Esophagus squamous epithelium (tissue), 5 donors: ENCODE measurements around the gene GNB3. TPM values are rescaled to one million over a fixed set of nuclear protein-coding genes. Genes with fewer than 3 reads are reported as not detected.

Experiments used
- DNase-seq: peaks from one replicate; lab custom pipeline; 2025; lab: John Stamatoyannopoulos, UW
- H3K27ac ChIP-seq, 4 donors: fragments of 200-600 bp; sonication (generic); one replicate each; pipeline ENCODE4 v1.5.1; 2016 to 2019; ENCODE audit warnings: mild to moderate bottlenecking in 1 of 4
- H3K27me3 ChIP-seq, 4 donors: fragments of 200-600 bp; sonication (generic); 1 replicate in 3 of 4; 2 replicates in 1 of 4; pipeline versions ENCODE4 v1.5.1 to v1.6.0; 2017 to 2021; ENCODE audit warnings: antibody characterized with exemption in 1 of 4
- H3K36me3 ChIP-seq, 3 donors: fragments of 200-600 bp; sonication (generic); one replicate each; pipeline ENCODE4 v1.5.1; 2016 to 2019
- H3K4me1 ChIP-seq, 3 donors: fragments of 200-600 bp; sonication (generic); one replicate each; pipeline ENCODE4 v1.5.1; 2017 to 2019
- H3K4me3 ChIP-seq, 4 donors: fragments of 200-600 bp; sonication (generic); 1 replicate in 3 of 4; 2 replicates in 1 of 4; pipeline ENCODE4 v1.5.1; 2016 to 2019; ENCODE audit warnings: mild to moderate bottlenecking in 2 of 4, moderate library complexity in 1 of 4
- H3K9me3 ChIP-seq, 3 donors: fragments of 200-600 bp; sonication (generic); one replicate each; pipeline ENCODE4 v1.5.1; 2016 to 2019
- POLR2A ChIP-seq, 4 donors: fragments of 450-650 bp; IDR thresholded peaks; one replicate each; pipeline ENCODE4 v1.6.1; 2017; ENCODE audit warnings: antibody characterized with exemption in 4 of 4, mild to moderate bottlenecking in 4 of 4, moderate library complexity in 3 of 4
- WGBS, 2 donors: methylation state at CpG; one replicate each; pipeline ENCODE4 v1.1.5; 2018; 5-methylcytosine and 5-hydroxymethylcytosine counted together
- intact Hi-C: fragments of 100-400 bp; cut with DNase I; formaldehyde crosslinking; loops from one replicate; pipeline ENCODE4 v1.15.0; 2022
- total RNA-seq, 4 donors: library from RNA; depleted of rRNA; stranded (reverse); fragments of >200 nt; gene quantifications; one replicate each; pipeline ENCODE4 v1.1.0, GENCODE V29; 2016
- TF ChIP-seq, protein P1 (sequence below), 6 experiments: fragments of 450-650 bp in 4 of 6; fragments of 200-600 bp in 2 of 6; sonication (generic) in 2 of 6; IDR thresholded peaks; one replicate each; pipeline ENCODE4 v1.5.1; 2016 to 2019; ENCODE audit warnings: antibody characterized with exemption in 6 of 6, mild to moderate bottlenecking in 4 of 6, moderate library complexity in 4 of 6
- donor health status: DM: yes; HTN: yes; CAD: no.

The GNB3 gene
- total RNA-seq, 4 donors from 2014 or later = 0.76 TPM; not detected in 3

- no peak for TF ChIP-seq POLR2A (IDR thresholded peaks at IDR 0.05)
- TF ChIP-seq, protein P1, sequence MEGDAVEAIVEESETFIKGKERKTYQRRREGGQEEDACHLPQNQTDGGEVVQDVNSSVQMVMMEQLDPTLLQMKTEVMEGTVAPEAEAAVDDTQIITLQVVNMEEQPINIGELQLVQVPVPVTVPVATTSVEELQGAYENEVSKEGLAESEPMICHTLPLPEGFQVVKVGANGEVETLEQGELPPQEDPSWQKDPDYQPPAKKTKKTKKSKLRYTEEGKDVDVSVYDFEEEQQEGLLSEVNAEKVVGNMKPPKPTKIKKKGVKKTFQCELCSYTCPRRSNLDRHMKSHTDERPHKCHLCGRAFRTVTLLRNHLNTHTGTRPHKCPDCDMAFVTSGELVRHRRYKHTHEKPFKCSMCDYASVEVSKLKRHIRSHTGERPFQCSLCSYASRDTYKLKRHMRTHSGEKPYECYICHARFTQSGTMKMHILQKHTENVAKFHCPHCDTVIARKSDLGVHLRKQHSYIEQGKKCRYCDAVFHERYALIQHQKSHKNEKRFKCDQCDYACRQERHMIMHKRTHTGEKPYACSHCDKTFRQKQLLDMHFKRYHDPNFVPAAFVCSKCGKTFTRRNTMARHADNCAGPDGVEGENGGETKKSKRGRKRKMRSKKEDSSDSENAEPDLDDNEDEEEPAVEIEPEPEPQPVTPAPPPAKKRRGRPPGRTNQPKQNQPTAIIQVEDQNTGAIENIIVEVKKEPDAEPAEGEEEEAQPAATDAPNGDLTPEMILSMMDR (IDR thresholded peaks at IDR 0.05) = no peak
- H3K27me3 ChIP-seq = peaks cover 0 to 6% (median 0%) of the 10 kb centered on the region in 4 donors
- H3K27ac ChIP-seq = no peak overlapping the region
- H3K9me3 ChIP-seq = no peaks in the 10 kb centered on the region
- 73 to 78% methylated on average over 5 of the region's 5 CpGs for WGBS, 2 donors
- DNase-seq = no peak
- intact Hi-C loops = no loop called here
- no peak overlapping the region for H3K4me3 ChIP-seq
- H3K36me3 ChIP-seq = peaks cover 0 to 71% (median 0%) of the 10 kb centered on the region in 3 donors
- peaks cover 0 to 10% (median 0%) of the 10 kb centered on the region in 3 donors for H3K4me1 ChIP-seq
These were observed 5.9 kb upstream of the GNB3 start for GRCh38 chr12:6834873-6835272.

- intact Hi-C loops = no loop called here
- Histone ChIP-seq H3K4me3 (no peak overlapping the region), H3K36me3 (peaks cover 0 to 53% (median 0%) of the 10 kb centered on the region in 3 donors), H3K27me3 (no peaks in the 10 kb centered on the region), H3K4me1 (peaks cover 0 to 5% (median 0%) of the 10 kb centered on the region in 3 donors), H3K27ac (no peak overlapping the region), H3K9me3 (no peaks in the 10 kb centered on the region)
- DNase-seq = no peak
- WGBS, 2 donors = 58 to 84% methylated on average over 2 to 15 of the region's 16 CpGs
- TF ChIP-seq, protein P1 (IDR thresholded peaks at IDR 0.05) = no peak
- no peak for TF ChIP-seq POLR2A (IDR thresholded peaks at IDR 0.05)
These were observed 3.9 kb upstream of the GNB3 start for GRCh38 chr12:6836851-6837250.

GRCh38 chr12:6837370-6838060 lies 3.2 kb upstream of the GNB3 start:
- no peak for TF ChIP-seq POLR2A (IDR thresholded peaks at IDR 0.05)
- Histone ChIP-seq H3K27ac (no peak overlapping the region), H3K4me3 (no peak overlapping the region), H3K36me3 (peaks cover 0 to 48% (median 0%) of the 10 kb centered on the region in 3 donors), H3K27me3 (no peaks in the 10 kb centered on the region), H3K4me1 (peaks cover 0 to 5% (median 0%) of the 10 kb centered on the region in 3 donors), H3K9me3 (no peaks in the 10 kb centered on the region)
- intact Hi-C loops = no loop called here
- no peak for DNase-seq
- 85% methylated on average over 9 of the region's 26 CpGs; no CpG with 5 or more reads in 1 of the 2 donors for WGBS, 2 donors

DNA sequence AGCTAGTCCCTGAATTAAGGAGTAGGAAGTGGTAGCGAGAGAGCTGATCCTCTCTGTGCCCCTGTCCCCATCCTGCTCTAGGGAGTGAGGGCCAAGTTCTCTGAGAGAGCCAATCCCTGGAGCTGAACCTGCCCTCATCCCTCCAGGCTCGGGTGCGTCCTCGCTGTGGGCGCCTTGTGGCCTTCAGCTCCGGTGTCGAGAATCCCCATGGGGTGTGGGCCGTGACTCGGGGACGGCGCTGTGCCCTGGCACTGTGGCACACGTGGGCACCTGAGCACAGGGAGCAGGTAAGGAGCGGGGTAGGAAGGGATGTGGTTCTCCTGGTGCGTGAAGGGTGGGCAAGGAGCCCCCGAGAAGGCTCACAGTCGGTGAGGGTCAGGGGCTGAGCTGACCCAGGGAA lies 1.9 kb upstream of the GNB3 start:
- Histone ChIP-seq H3K4me3 (no peak overlapping the region), H3K27ac (no peak overlapping the region), H3K9me3 (no peaks in the 10 kb centered on the region), H3K4me1 (peaks cover 0 to 5% (median 0%) of the 10 kb centered on the region in 3 donors), H3K27me3 (no peaks in the 10 kb centered on the region), H3K36me3 (peaks cover 0 to 41% (median 0%) of the 10 kb centered on the region in 3 donors)
- DNase-seq = no peak
- TF ChIP-seq, protein P1 (IDR thresholded peaks at IDR 0.05) = no peak
- no peak for TF ChIP-seq POLR2A (IDR thresholded peaks at IDR 0.05)
- intact Hi-C loops = no loop called here
- WGBS, 2 donors = 82 to 94% methylated on average over 5 to 8 of the region's 16 CpGs

DNA sequence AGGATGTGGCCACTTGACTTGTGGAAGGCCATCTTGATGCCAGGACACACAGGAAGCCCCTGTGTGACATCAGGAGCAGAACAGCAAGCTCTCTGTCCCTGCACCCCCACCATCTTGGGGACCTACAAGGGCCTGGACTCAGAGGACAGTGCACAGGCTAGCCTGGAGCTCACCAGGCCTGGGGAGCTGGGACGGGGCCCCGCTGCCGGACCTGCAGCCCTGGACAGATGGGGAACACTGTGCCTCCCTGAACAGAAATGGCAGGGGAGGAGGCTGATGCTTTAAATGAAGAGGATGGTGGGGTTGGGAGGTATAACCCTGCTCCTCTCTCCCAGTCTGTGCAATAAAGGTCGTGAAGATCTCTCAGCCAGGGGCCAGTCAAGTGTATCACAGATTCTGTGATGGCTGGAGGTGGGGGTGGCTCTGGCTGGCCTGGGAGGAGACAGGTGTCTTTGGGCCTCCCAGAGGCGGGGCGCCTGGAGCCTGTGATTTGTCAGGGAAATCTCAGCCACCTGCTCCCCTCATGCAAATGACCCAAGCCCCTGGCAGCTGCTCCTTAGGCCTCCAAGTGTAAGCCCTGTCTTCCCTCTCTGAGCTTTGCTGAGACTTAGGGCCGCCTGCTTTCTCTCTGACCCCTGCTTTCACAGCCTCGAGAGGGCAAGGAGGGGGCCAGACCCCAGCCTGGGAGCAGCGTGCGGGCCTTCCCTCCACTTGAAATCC lies 1.1 kb upstream of the GNB3 start:
- Histone ChIP-seq H3K27ac (peak overlapping the region in 1 of 4 donors; percentile 44), H3K36me3 (peaks cover 0 to 34% (median 0%) of the 10 kb centered on the region in 3 donors), H3K27me3 (no peaks in the 10 kb centered on the region), H3K9me3 (no peaks in the 10 kb centered on the region), H3K4me1 (peaks cover 0 to 5% (median 0%) of the 10 kb centered on the region in 3 donors), H3K4me3 (no peak overlapping the region)
- no peak for DNase-seq
- TF ChIP-seq, protein P1 (IDR thresholded peaks at IDR 0.05) = no peak
- no peak for TF ChIP-seq POLR2A (IDR thresholded peaks at IDR 0.05)
- WGBS, 2 donors = no CpG with 5 or more reads among the region's 10 CpGs
- intact Hi-C loops = no loop called here
